Cardiac fibroblast (primary cell): ENCODE measurements around the gene RMC1.
"Not testable (repeated sequence)": the region's sequence is repeated elsewhere in the genome, so short reads cannot be mapped to it uniquely, and the experiment has no call there.

ENCODE experiments used
- DNase-seq, 2 donors: peaks; one replicate each; pipeline versions ENCODE4 v3.0.0 to v3.0.0-alpha.2; 2010; ENCODE audit warnings: low read depth in 2 of 2
- H3K4me3 ChIP-seq, 2 donors: replicated peaks in 1 of 2; 1 replicate in 1 of 2; 2 replicates in 1 of 2; pipeline ENCODE4 v1.5.1; 2011; ENCODE audit warnings: low read depth in 2 of 2, low read length in 2 of 2, mild to moderate bottlenecking in 2 of 2, moderate library complexity in 1 of 2
- CTCF ChIP-seq: IDR thresholded peaks from one replicate; pipeline ENCODE4 v1.5.1; 2011; ENCODE audit warnings: low read depth, mild to moderate bottlenecking, low read length, inconsistent platforms

The RMC1 gene

GRCh38 chr18:23573626-23574431 is 70.5 kb downstream of the RMC1 start:
- DNase-seq: peak; percentile 65 to 86
- no peak for TF ChIP-seq CTCF
- H3K4me3 ChIP-seq: no peak overlapping the region

GRCh38 chr18:23574611-23575308 is 71.4 kb downstream of the RMC1 start:
- DNase-seq: no peak
- no peak for TF ChIP-seq CTCF
- no peak overlapping the region for H3K4me3 ChIP-seq

GRCh38 chr18:23575309-23575651 is 72.0 kb downstream of the RMC1 start:
- DNase-seq: no peak
- TF ChIP-seq CTCF: no peak
- no peak overlapping the region for H3K4me3 ChIP-seq

- H3K4me3 ChIP-seq, DNase-seq: not testable (repeated sequence)
These were observed 74.2 kb downstream of the RMC1 start for GRCh38 chr18:23577521-23577920.

- H3K4me3 ChIP-seq: no peak overlapping the region
- TF ChIP-seq CTCF: no peak
- DNase-seq: no peak
These were observed 74.9 kb downstream of the RMC1 start for GRCh38 chr18:23578067-23578701.

- H3K4me3 ChIP-seq: no peak overlapping the region
- DNase-seq: peak; percentile 62
- TF ChIP-seq CTCF: no peak
These were observed 75.8 kb downstream of the RMC1 start for GRCh38 chr18:23578891-23579653.
